Spleen (tissue), 11 donors: ENCODE measurements around the gene POU6F1. TPM values are rescaled to one million over a fixed set of nuclear protein-coding genes. Genes with fewer than 3 reads are reported as not detected.
"Not testable (repeated sequence)": the region's sequence is repeated elsewhere in the genome, so short reads cannot be mapped to it uniquely, and the experiment has no call there.

ENCODE experiments used
- DNase-seq: peaks from one replicate; pipeline ENCODE4 v3.0.0-alpha.2; 2020
- H3K27ac ChIP-seq, 8 donors: fragments of 200-600 bp; sonication (generic) in 7 of 8; 1 replicate in 4 of 8; 2 replicates in 4 of 8; pipeline versions ENCODE4 v1.5.0 to v1.8.0; 2016 to 2021; ENCODE audit warnings: inconsistent platforms in 4 of 8, mild to moderate bottlenecking in 4 of 8, moderate library complexity in 1 of 8
- H3K27me3 ChIP-seq, 7 donors: fragments of 200-600 bp; sonication (generic) in 6 of 7; replicated peaks in 1 of 7; 1 replicate in 4 of 7; 2 replicates in 3 of 7; pipeline versions ENCODE4 v1.5.0 to v1.8.0; 2016 to 2021; ENCODE audit warnings: inconsistent platforms in 3 of 7, mild to moderate bottlenecking in 1 of 7
- H3K36me3 ChIP-seq, 6 donors: fragments of 200-600 bp; sonication (generic) in 5 of 6; 1 replicate in 4 of 6; 2 replicates in 2 of 6; pipeline versions ENCODE4 v1.5.0 to v1.8.0; 2016 to 2021; ENCODE audit warnings: inconsistent platforms in 2 of 6
- H3K4me1 ChIP-seq, 6 donors: fragments of 200-600 bp; sonication (generic) in 5 of 6; 1 replicate in 3 of 6; 2 replicates in 3 of 6; pipeline versions ENCODE4 v1.5.0 to v1.8.0; 2016 to 2021; ENCODE audit warnings: inconsistent platforms in 3 of 6
- H3K4me3 ChIP-seq, 8 donors: fragments of 200-600 bp; sonication (generic) in 7 of 8; 1 replicate in 4 of 8; 2 replicates in 4 of 8; pipeline versions ENCODE4 v1.5.0 to v1.8.0; 2016 to 2021; ENCODE audit warnings: inconsistent platforms in 4 of 8, mild to moderate bottlenecking in 4 of 8, moderate library complexity in 2 of 8
- H3K9me3 ChIP-seq, 8 donors: fragments of 200-600 bp; sonication (generic) in 7 of 8; 1 replicate in 4 of 8; 2 replicates in 4 of 8; pipeline versions ENCODE4 v1.5.0 to v1.8.0; 2016 to 2021; ENCODE audit warnings: inconsistent platforms in 4 of 8
- CTCF ChIP-seq, 11 experiments: fragments of 200-600 bp in 7 of 11; fragments of 450-650 bp in 4 of 11; sonication (generic) in 4 of 11; IDR thresholded peaks in 8 of 11; conservative IDR thresholded peaks in 3 of 11; 1 replicate in 7 of 11; 2 replicates in 4 of 11; pipeline versions ENCODE4 v1.4.0 to v1.8.0; 2016 to 2021; ENCODE audit warnings: antibody characterized with exemption in 11 of 11, inconsistent platforms in 4 of 11, mild to moderate bottlenecking in 1 of 11
- POLR2A ChIP-seq, 3 donors: fragments of 450-650 bp; IDR thresholded peaks; one replicate each; pipeline ENCODE4 v1.5.1; 2017; ENCODE audit warnings: antibody characterized with exemption in 3 of 3, mild to moderate bottlenecking in 1 of 3
- POLR2AphosphoS5 ChIP-seq, 3 donors: sonication (generic); formaldehyde crosslinking; IDR thresholded peaks; one replicate each; pipeline ENCODE4 v1.5.1; 2017; ENCODE audit warnings: antibody characterized with exemption in 3 of 3
- WGBS, 5 donors: extraction: QIAGEN DNeasy Blood & Tissue Kit in 3 of 5; methylation state at CpG; one replicate each; pipeline versions ENCODE4 v1.1.5 to v1.1.7; 2013 to 2018; 5-methylcytosine and 5-hydroxymethylcytosine counted together
- intact Hi-C: fragments of 100-400 bp; cut with DNase I; formaldehyde crosslinking; loops from one replicate; pipeline ENCODE4 v1.15.0; 2023; ENCODE audit warnings: low total_unique reads
- polyA plus RNA-seq, 3 donors: library from polyadenylated mRNA; stranded (reverse); fragments of 200-250 nt; gene quantifications; one replicate each; pipeline ENCODE4 v1.2.1, GENCODE V29; 2013
- total RNA-seq, 7 donors: library from RNA; depleted of rRNA in 3 of 7; stranded (reverse); fragments of >200 nt in 3 of 7; fragmentation: NEBNext Ultra II Directional in 4 of 7; extraction: Animal tissue kit (Norgen Biotek cat#: 25700) in 4 of 7; gene quantifications; one replicate each; pipeline versions ENCODE4 v1.1.0 to v1.2.1, GENCODE V29; 2016 to 2021
- donor health status: healthy with polysubstance abuse.
- donor health status: DM: no; HTN: no; CAD: no; lungs with moderate emphysema.
- donor health status: DM: no; HTN: no; CAD: no.
- donor health status: Bipolar disorder and iron deficiency.
- donor health status: healthy.
- donor health status: DM: no; HTN: no; CAD: no.
- donor health status: DM: yes; HTN: yes; CAD: no.

The POU6F1 gene
- total and polyA plus RNA-seq, 10 donors = 3.9 to 27.1 (median 18.5) TPM

DNA sequence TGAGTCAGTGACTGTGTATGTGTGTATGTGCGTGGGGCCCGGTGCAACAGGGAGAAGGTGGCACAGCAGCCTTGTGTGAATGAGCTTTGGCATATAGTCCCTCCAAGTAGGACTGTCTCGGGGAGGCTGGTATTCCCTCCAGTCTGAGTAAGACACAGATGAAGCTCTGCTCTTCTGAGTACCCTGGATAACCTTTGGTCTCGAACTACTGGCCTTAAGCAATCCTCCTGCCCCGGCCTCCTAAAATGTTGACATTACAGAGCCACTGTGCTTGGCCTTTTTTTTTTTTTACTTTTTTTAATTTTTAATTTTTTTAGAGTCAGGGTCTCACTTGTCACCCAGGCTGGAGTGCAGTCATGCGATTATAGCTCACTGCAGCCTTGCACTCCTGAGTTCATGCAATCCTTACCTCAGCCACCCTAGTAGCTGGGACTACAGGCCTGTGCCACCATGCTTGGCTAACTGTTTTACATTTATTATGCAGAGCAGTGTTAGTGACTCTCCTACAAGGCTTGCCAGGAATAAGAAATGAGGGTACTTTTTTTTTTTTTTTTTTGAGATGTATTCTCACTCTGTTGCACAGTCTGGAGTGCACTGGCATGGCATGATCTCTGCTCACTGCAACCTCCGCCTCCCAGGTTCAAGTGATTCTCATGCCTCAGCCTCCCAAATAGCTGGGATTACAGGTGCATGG is 11.4 kb upstream of the POU6F1 start:
- no peak for DNase-seq
- no peak overlapping the region for H3K27ac ChIP-seq
- H3K9me3 ChIP-seq = no peaks in the 10 kb centered on the region
- 94 to 97% (median 95%) methylated on average over 7 of the region's 7 CpGs for WGBS, 5 donors
- no peak for TF ChIP-seq POLR2AphosphoS5 (IDR thresholded peaks at IDR 0.05)
- TF ChIP-seq CTCF (IDR thresholded peaks at IDR 0.05 in 8 of 11, conservative IDR thresholded peaks at IDR 0.05 in 3 of 11) = no peak
- TF ChIP-seq POLR2A (IDR thresholded peaks at IDR 0.05) = no peak
- H3K27me3 ChIP-seq = no peaks in the 10 kb centered on the region
- H3K4me1 ChIP-seq = no peaks in the 10 kb centered on the region
- intact Hi-C loops = no loop called here
- no peak overlapping the region for H3K4me3 ChIP-seq
- no peaks in the 10 kb centered on the region for H3K36me3 ChIP-seq

GRCh38 chr12:51227962-51228361 is 10.1 kb upstream of the POU6F1 start:
- Histone ChIP-seq H3K27ac (no peak overlapping the region), H3K4me3 (no peak overlapping the region), H3K27me3 (no peaks in the 10 kb centered on the region), H3K4me1 (no peaks in the 10 kb centered on the region), H3K9me3 (no peaks in the 10 kb centered on the region), H3K36me3 (no peaks in the 10 kb centered on the region)
- intact Hi-C loops = no loop called here
- WGBS, 5 donors = 88 to 95% (median 90%) methylated on average over 1 of the region's 1 CpG
- DNase-seq = no peak
- TF ChIP-seq POLR2A (IDR thresholded peaks at IDR 0.05) (no peak), POLR2AphosphoS5 (IDR thresholded peaks at IDR 0.05) (no peak), CTCF (IDR thresholded peaks at IDR 0.05 in 8 of 11, conservative IDR thresholded peaks at IDR 0.05 in 3 of 11) (no peak)

DNA sequence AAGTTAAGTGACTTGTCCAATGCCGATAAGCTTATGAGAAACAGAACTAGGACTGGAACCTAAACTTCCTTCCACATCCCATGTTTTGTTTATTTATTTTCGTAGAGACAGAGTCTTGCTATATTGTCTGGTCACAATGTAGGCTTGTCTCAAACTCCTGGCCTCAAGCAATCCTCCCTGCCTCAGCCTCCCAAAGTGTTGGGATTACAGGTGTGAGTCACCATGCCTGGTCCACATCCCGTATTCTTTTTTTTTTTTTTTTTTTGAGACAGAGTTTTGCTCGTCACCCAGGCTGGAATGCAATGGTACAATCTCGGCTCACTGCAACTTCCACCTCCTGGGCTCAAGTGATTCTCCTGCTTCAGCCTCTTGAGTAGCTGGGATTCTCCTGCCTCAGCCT is 9.2 kb upstream of the POU6F1 start:
- not testable (repeated sequence) for H3K27ac ChIP-seq

GRCh38 chr12:51225771-51226170 is 7.9 kb upstream of the POU6F1 start:
- H3K9me3 ChIP-seq = no peaks in the 10 kb centered on the region
- TF ChIP-seq POLR2A (IDR thresholded peaks at IDR 0.05) (no peak), CTCF (IDR thresholded peaks at IDR 0.05 in 8 of 11, conservative IDR thresholded peaks at IDR 0.05 in 3 of 11) (no peak), POLR2AphosphoS5 (IDR thresholded peaks at IDR 0.05) (no peak)
- H3K4me1 ChIP-seq = no peaks in the 10 kb centered on the region
- no peak overlapping the region for H3K4me3 ChIP-seq
- WGBS, 5 donors = 92 to 98% (median 97%) methylated on average over 2 of the region's 2 CpGs
- H3K36me3 ChIP-seq = no peaks in the 10 kb centered on the region
- H3K27me3 ChIP-seq = no peaks in the 10 kb centered on the region
- intact Hi-C loops = no loop called here
- no peak for DNase-seq
- H3K27ac ChIP-seq = no peak overlapping the region

More for the DNA sequence above, 9.2 kb upstream of the POU6F1 start:
- H3K4me3 ChIP-seq, DNase-seq, H3K4me1 ChIP-seq, intact Hi-C loops, H3K27me3 ChIP-seq, H3K36me3 ChIP-seq, H3K9me3 ChIP-seq: not testable (repeated sequence)
- 85 to 93% (median 91%) methylated on average over 5 of the region's 5 CpGs for WGBS, 5 donors
